HUES6 (cell line): ENCODE results near the gene FNDC1.

Experiments
- H3K27ac ChIP-seq: 2 replicates; pipeline ENCODE4 v1.7.0; 2013; ENCODE audit warnings: low read depth, mild to moderate bottlenecking, low read length, inconsistent platforms
- H3K27me3 ChIP-seq: 2 replicates; pipeline ENCODE4 v1.6.1; 2013; ENCODE audit warnings: low read length; ENCODE audit not compliant: control insufficient read depth, insufficient read depth
- H3K36me3 ChIP-seq: 2 replicates; pipeline ENCODE4 v1.6.1; 2013; ENCODE audit warnings: low read length; ENCODE audit not compliant: control insufficient read depth, insufficient read depth
- H3K4me1 ChIP-seq: 2 replicates; pipeline ENCODE4 v1.6.1; 2013; ENCODE audit warnings: low read length; ENCODE audit not compliant: control insufficient read depth, insufficient read depth
- H3K4me3 ChIP-seq: 2 replicates; pipeline ENCODE4 v1.5.1; 2013; ENCODE audit warnings: low read depth, low read length
- H3K9ac ChIP-seq: one replicate; pipeline ENCODE4 v1.6.1; 2013; ENCODE audit warnings: mild to moderate bottlenecking, low read length
- H3K9me3 ChIP-seq: 2 replicates; pipeline ENCODE4 v1.6.1; 2013; ENCODE audit warnings: low read depth, low read length; ENCODE audit not compliant: control insufficient read depth, insufficient read depth

FNDC1 gene

DNA sequence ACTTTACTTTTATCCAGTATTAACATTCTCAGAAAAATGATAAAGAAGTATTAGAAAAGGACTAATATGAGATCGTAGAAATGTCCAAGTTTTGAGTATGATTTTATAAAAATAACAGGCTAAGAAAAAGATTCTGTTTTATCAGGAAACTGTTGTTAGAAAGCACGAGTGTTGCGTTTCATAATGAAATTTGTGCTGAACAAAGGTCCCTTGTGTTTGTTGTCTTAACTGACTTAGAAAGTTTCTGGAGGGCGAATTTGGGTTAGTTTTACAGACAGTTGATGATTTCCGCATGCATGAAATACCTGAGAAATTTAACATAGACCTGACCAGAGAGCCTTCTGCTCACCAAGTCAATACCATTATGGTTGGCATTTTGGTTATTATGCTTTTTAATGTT, 136.0 kb downstream of the FNDC1 start:
- Histone ChIP-seq H3K9me3 (no peaks in the 10 kb centered on the region), H3K4me1 (no peaks in the 10 kb centered on the region), H3K27me3 (no peaks in the 10 kb centered on the region), H3K36me3 (no peaks in the 10 kb centered on the region), H3K4me3 (no peak overlapping the region), H3K27ac (no peak overlapping the region), H3K9ac (no peak overlapping the region)

DNA sequence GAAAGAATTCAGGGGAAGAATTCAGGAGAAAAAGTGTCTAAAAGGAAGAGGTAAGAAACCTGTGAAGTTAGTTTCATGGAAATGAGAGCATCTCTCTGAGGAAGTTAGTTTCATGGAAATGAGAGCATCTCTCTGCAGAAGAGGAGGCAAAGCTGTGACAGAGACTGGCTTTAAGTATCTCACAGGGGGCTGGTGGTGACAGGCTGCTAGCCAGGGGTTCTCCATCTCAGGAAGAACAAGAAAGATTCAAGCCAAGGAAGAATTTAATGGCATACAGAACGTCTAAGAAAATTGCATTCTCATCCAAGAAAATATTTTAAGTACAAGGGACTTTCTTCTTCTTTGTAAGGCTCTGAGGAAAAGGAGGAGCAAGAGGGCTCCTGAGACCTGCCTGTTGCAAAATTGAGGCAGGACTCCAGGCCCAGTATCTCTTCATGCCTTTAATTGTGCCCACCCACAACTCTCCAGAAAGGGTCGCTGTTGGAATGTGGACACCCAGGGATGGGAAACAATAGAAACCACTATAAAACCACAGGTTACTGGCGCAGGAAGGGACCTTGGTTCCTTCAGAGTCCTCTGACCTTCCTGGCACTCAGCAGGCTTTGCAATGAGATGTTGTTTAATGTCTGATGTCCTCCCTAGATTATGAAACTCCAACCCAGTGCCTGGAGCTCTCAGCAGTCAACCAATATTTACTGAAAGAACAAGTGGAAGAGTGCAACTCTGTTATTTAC, 136.8 kb downstream of the FNDC1 start:
- no peaks in the 10 kb centered on the region for H3K4me1 ChIP-seq
- H3K4me3 ChIP-seq: no peak overlapping the region
- no peak overlapping the region for H3K27ac ChIP-seq
- no peak overlapping the region for H3K9ac ChIP-seq
- no peaks in the 10 kb centered on the region for H3K36me3 ChIP-seq
- H3K27me3 ChIP-seq: no peaks in the 10 kb centered on the region
- no peaks in the 10 kb centered on the region for H3K9me3 ChIP-seq

DNA sequence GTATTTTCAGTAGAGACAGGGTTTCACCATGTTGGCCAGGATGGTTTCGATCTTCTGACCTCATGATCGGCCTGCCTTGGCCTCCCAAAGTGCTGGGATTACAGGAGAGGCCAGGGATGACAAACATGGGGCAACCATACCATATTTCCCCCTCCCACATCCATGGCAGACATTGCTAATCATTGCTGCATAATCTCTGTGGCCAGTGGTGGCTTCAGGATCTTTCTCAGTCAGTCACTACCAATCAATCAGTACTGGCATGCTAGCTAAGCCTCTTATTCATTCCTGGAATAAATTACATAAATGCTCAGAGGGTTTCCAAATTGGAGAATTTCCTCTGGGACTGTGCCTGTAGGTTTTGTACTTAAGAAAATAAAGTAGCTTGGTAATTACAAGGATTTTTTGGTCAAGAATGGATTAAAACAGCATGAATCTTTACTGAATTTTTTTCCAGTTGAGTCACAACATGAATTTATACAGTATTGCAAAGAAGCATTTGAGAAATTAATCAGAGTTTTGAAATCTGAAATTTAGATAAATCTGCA, 138.1 kb downstream of the FNDC1 start:
- H3K27me3 ChIP-seq: no peaks in the 10 kb centered on the region
- H3K4me1 ChIP-seq: no peaks in the 10 kb centered on the region
- no peak overlapping the region for H3K4me3 ChIP-seq
- H3K36me3 ChIP-seq: no peaks in the 10 kb centered on the region
- no peak overlapping the region for H3K9ac ChIP-seq
- no peak overlapping the region for H3K27ac ChIP-seq
- no peaks in the 10 kb centered on the region for H3K9me3 ChIP-seq

DNA sequence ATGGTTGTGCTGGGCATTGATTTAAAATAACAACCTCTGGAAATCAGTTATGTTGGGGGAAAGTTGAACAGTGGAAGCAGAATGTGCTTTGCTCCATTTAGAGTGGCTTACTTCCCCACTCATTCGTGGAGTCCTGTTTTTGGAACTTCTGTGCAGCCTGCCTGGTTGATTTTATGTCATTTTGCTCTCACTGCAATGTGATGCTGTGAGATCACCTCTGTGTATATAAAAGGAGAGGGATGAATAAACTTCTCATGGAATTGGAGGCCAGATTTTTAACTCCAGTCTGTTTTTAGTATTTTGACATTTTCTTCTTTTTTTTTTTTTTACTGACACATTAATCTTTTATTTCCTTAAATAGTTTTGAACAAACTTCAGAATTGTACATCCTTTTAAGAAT, 139.0 kb downstream of the FNDC1 start:
- no peak overlapping the region for H3K27ac ChIP-seq
- no peaks in the 10 kb centered on the region for H3K9me3 ChIP-seq
- H3K9ac ChIP-seq: no peak overlapping the region
- no peaks in the 10 kb centered on the region for H3K4me1 ChIP-seq
- no peaks in the 10 kb centered on the region for H3K36me3 ChIP-seq
- H3K27me3 ChIP-seq: no peaks in the 10 kb centered on the region
- H3K4me3 ChIP-seq: no peak overlapping the region

DNA sequence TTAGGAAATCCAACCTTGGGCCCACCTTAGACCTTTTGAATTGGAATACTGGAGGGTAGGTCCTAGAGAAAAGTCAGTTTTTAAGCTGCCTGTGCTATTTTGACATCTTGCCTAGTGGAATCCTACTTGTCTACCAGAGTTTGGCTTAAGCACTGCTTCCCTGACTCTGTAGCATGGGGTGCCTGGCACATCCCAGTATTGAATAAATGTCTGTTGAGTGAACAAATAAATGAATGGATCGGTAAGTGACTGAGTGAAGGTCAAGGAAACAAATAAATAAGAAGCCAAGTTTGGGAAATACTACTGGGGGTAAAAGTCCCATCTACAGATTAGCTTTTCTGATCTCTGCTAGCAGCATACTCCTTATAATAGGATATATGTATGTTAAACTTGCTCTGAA, 140.5 kb downstream of the FNDC1 start:
- H3K27ac ChIP-seq: no peak overlapping the region
- no peaks in the 10 kb centered on the region for H3K9me3 ChIP-seq
- no peaks in the 10 kb centered on the region for H3K4me1 ChIP-seq
- H3K9ac ChIP-seq: no peak overlapping the region
- H3K4me3 ChIP-seq: no peak overlapping the region
- H3K36me3 ChIP-seq: no peaks in the 10 kb centered on the region
- H3K27me3 ChIP-seq: no peaks in the 10 kb centered on the region

DNA sequence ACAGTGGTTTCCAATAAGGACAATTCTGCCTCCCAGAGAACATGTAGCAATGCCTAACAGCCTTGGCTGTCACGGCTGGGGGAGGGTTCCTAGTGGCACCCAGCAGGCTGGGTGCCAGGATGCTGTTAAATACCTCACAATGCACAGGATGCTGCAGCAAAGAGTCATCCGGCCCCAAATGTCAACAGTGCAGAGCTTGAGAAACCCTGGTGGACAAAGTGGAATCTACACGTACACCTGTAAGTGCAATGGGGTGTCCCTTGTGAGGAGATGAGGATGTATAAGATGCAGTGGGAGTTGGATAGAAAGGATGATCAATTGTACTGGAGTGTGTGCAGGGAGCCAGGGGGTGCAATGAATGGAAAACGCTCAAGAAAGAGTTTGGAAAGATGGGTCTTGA, 142.4 kb downstream of the FNDC1 start:
- Histone ChIP-seq H3K27me3 (no peaks in the 10 kb centered on the region), H3K4me3 (no peak overlapping the region), H3K27ac (no peak overlapping the region), H3K36me3 (no peaks in the 10 kb centered on the region), H3K9me3 (no peaks in the 10 kb centered on the region), H3K9ac (no peak overlapping the region), H3K4me1 (no peaks in the 10 kb centered on the region)

DNA sequence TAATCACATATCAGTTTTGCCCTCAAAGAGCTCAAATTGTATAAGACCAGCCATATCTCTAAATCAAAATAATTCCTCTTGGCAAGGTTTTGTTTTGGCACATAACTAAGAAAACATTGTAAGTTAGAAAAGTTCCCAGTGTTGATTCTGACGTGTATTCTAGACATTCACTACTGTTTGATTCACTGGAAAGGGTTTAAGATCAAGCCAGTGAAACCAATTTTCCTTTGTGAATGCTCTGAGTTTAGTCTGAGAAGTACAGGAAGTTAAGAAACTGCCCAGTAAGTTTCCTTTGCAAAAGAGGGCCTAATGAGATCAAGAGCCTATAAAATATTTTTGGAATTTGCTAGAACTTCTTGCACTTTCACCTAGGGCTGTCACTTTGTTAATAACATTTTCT, 143.0 kb downstream of the FNDC1 start:
- Histone ChIP-seq H3K36me3 (no peaks in the 10 kb centered on the region), H3K27me3 (no peaks in the 10 kb centered on the region)

DNA sequence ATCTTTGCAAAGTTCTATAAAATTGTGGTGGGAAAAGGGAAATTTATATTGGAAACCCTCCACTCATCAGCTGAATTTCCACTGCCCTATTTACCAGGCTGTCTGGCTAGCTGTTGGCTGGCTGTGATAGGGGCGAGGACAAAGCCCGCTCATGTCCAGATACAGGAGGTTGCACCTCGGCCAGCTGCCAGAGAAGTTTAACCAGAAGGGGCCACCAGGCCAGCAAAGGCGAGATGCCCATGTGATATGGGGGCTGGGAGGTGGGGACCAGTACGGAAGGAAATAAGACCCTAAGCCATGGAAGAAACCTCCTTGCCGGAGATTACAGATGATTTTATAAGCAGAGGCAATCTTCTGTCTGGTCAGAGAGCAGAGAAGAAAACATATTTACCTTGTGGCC, 143.8 kb downstream of the FNDC1 start:
- Histone ChIP-seq H3K9me3 (no peaks in the 10 kb centered on the region), H3K4me3 (no peak overlapping the region), H3K4me1 (no peaks in the 10 kb centered on the region), H3K27ac (no peak overlapping the region), H3K36me3 (no peaks in the 10 kb centered on the region), H3K27me3 (no peaks in the 10 kb centered on the region), H3K9ac (no peak overlapping the region)

More for the DNA sequence above, 143.0 kb downstream of the FNDC1 start:
- H3K4me3 ChIP-seq: no peak overlapping the region
- no peaks in the 10 kb centered on the region for H3K4me1 ChIP-seq
- H3K9ac ChIP-seq: no peak overlapping the region
- H3K27ac ChIP-seq: no peak overlapping the region
- no peaks in the 10 kb centered on the region for H3K9me3 ChIP-seq

DNA sequence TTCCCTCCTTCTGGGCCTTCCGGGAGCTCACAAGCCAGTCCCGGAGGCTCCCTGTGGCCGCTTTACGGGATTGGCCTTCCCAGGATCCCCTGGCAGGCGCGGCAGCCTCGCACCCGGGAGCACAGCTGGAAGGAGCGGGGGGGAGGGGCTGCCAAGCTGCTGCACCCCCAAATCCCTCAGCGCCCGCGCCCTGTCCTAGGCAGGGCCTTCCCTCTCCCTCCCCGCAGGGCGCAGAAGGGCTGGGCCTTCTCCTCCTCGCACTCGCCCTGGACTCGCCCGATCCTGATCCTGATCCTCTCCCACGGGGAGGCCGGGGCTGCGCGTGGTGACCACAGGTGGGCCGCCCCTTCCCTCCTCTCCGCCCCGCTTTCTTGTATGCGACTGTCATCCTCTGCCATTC, 146.4 kb downstream of the FNDC1 start:
- Histone ChIP-seq H3K9ac (no peak overlapping the region), H3K4me3 (no peak overlapping the region), H3K36me3 (no peaks in the 10 kb centered on the region), H3K4me1 (no peaks in the 10 kb centered on the region), H3K27ac (no peak overlapping the region), H3K27me3 (no peaks in the 10 kb centered on the region), H3K9me3 (no peaks in the 10 kb centered on the region)

DNA sequence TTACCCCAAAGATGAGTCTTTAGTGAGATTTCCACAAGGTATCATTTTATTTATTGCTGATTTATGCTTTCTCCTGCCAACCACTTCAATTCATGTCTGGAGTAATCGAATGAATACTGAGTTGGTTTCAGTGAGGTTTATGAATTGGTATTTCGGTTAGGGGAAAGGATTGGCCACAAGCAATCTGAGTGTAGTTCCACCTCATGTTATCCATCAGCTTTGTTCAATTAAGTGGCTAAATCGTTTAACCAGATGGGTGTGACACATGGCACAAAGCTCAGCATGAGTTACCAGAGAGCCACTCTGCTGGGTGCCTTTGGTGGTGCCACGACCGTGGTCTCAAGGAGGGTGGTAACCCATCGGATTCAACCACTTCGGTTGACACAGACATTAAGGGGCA, 148.2 kb downstream of the FNDC1 start:
- H3K27ac ChIP-seq: no peak overlapping the region
- H3K9me3 ChIP-seq: no peaks in the 10 kb centered on the region
- no peaks in the 10 kb centered on the region for H3K36me3 ChIP-seq
- H3K9ac ChIP-seq: no peak overlapping the region
- no peaks in the 10 kb centered on the region for H3K4me1 ChIP-seq
- peaks cover 3% of the 10 kb centered on the region; the same call in 1 of the 2 replicates for H3K27me3 ChIP-seq
- no peak overlapping the region for H3K4me3 ChIP-seq

DNA sequence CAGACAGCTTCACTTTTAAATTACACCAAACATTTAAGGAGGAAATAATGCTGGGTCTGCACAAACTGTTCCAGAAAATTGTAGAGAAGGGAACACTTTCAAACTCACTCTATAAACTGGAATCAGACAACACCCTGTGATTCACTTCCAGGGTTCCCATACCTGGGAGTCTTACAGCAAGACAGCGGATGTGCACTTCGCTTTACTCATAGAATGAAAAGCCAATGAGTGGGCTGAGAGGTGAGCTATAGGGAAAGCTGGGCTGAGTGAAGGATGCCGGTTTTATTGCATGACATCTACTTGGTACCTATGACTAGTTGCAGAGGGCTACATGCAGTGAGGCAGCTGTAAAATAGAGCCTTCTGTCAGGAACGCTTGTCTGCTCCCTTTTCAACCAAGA, 152.1 kb downstream of the FNDC1 start:
- Histone ChIP-seq H3K9me3 (no peaks in the 10 kb centered on the region), H3K4me3 (no peak overlapping the region), H3K36me3 (no peaks in the 10 kb centered on the region), H3K4me1 (no peaks in the 10 kb centered on the region), H3K27me3 (peaks cover 3% of the 10 kb centered on the region; the same call in 1 of the 2 replicates), H3K27ac (no peak overlapping the region), H3K9ac (no peak overlapping the region)
